HepG2 (cell line): ENCODE data around the gene ADGRB3. TPM values are rescaled to one million over a fixed set of nuclear protein-coding genes. Genes with fewer than 3 reads are reported as not detected.
A peak's percentile ranks its signal among the peaks of the same experiment; 100 is the strongest.

Source experiments
- CBX1 ChIP-seq: IDR thresholded peaks from one replicate; pipeline ENCODE4 v1.6.1; 2016; ENCODE audit warnings: antibody characterized with exemption, low read depth
- CBX2 ChIP-seq, 2 experiments: fragments of 200-600 bp in 1 of 2; sonication (generic); formaldehyde crosslinking in 1 of 2; IDR thresholded peaks; 2 replicates each; pipeline versions ENCODE4 v1.7.0 to v1.8.1; 2018 to 2022; ENCODE audit warnings: low read depth in 2 of 2, low read length in 1 of 2, mild to moderate bottlenecking in 1 of 2, missing genetic modification reagents in 1 of 2
- HNRNPH1 ChIP-seq: fragments of 200-400 bp; formaldehyde crosslinking; optimal IDR thresholded peaks from 2 replicates; pipeline ENCODE3; 2017; ENCODE audit warnings: mild to moderate bottlenecking, low read depth, low read length
- MAZ ChIP-seq, 2 experiments: sonication (generic) in 1 of 2; formaldehyde crosslinking in 1 of 2; IDR thresholded peaks; 2 replicates each; pipeline versions ENCODE4 v1.5.0 to v1.6.1; 2012 to 2020; ENCODE audit warnings: low read depth in 2 of 2, mild to moderate bottlenecking in 2 of 2, borderline replicate concordance in 1 of 2, improper control_type of control experiment in 1 of 2, low read length in 1 of 2, missing genetic modification reagents in 1 of 2, moderate library complexity in 1 of 2
- NFYC ChIP-seq: IDR thresholded peaks from 2 replicates; pipeline ENCODE4 v1.6.1; 2016; ENCODE audit warnings: missing genetic modification reagents, missing compliant biosample characterization
- POLR2A ChIP-seq, 2 experiments: IDR thresholded peaks; 2 replicates each; pipeline ENCODE4 v1.6.1; 2011; ENCODE audit warnings: low read depth in 2 of 2, low read length in 2 of 2, mild to moderate bottlenecking in 1 of 2, moderate library complexity in 1 of 2; ENCODE audit not compliant: insufficient read depth in 1 of 2
- SALL1 ChIP-seq: sonication (generic); formaldehyde crosslinking; IDR thresholded peaks from 2 replicates; pipeline ENCODE4 v1.8.0; 2022; ENCODE audit warnings: mild to moderate bottlenecking, missing genetic modification reagents
- SALL2 ChIP-seq: sonication (generic); formaldehyde crosslinking; IDR thresholded peaks from 2 replicates; pipeline ENCODE4 v1.8.1; 2023; ENCODE audit warnings: mild to moderate bottlenecking, missing genetic modification reagents, inconsistent platforms
- ZFP90 ChIP-seq: sonication (generic); formaldehyde crosslinking; IDR thresholded peaks from 2 replicates; pipeline ENCODE4 v1.8.0; 2022; ENCODE audit warnings: missing genetic modification reagents, mild to moderate bottlenecking, inconsistent platforms, borderline replicate concordance
- ZNF101 ChIP-seq: sonication (generic); formaldehyde crosslinking; IDR thresholded peaks from 2 replicates; pipeline ENCODE4 v1.4.0; 2020; ENCODE audit warnings: mild to moderate bottlenecking, low read depth, missing genetic modification reagents, borderline replicate concordance
- ZNF343 ChIP-seq: sonication (generic); formaldehyde crosslinking; IDR thresholded peaks from 2 replicates; pipeline ENCODE4 v1.4.0; 2020; ENCODE audit warnings: mild to moderate bottlenecking, missing genetic modification reagents
- ZNF550 ChIP-seq: sonication (generic); formaldehyde crosslinking; IDR thresholded peaks from 2 replicates; pipeline ENCODE4 v1.4.0; 2020; ENCODE audit warnings: mild to moderate bottlenecking, missing genetic modification reagents, borderline replicate concordance
- ZNF784 ChIP-seq: sonication (generic); formaldehyde crosslinking; IDR thresholded peaks from 2 replicates; pipeline ENCODE4 v1.5.1; 2020; ENCODE audit warnings: missing genetic modification reagents, mild to moderate bottlenecking, borderline replicate concordance
- polyA plus RNA-seq, 8 experiments: library from polyadenylated mRNA; depleted of rRNA in 3 of 8; stranded (reverse) in 7 of 8; unstranded in 1 of 8; fragments of >200 nt; fragmentation: Illumina TruSeq in 4 of 8; extraction: Trizol in 4 of 8; gene quantifications; 2 replicates each; pipeline versions ENCODE4 v1.2.1 to v1.2.3, GENCODE V29; 2011 to 2016; ENCODE audit warnings: low read depth in 4 of 8, missing spikeins in 1 of 8, mixed read lengths in 1 of 8; ENCODE audit not compliant: insufficient read depth in 1 of 8
- total RNA-seq, 5 experiments: library from RNA; depleted of rRNA; stranded (reverse); fragments of >200 nt; fragmentation: Illumina TruSeq; extraction: Trizol; gene quantifications; 2 replicates each; pipeline ENCODE4 v1.2.3, GENCODE V29; 2016; ENCODE audit warnings: low read depth in 1 of 5
- TF ChIP-seq, protein P1 (sequence below): sonication (generic); formaldehyde crosslinking; IDR thresholded peaks from 2 replicates; pipeline ENCODE4 v1.5.1; 2020; ENCODE audit warnings: missing genetic modification reagents, mild to moderate bottlenecking, borderline replicate concordance
- TF ChIP-seq, protein P2 (sequence below): IDR thresholded peaks from 2 replicates; pipeline ENCODE4 v1.6.1; 2016; ENCODE audit warnings: low read depth, missing genetic modification reagents, missing compliant biosample characterization
- TF ChIP-seq, protein P3 (sequence below): sonication (generic); formaldehyde crosslinking; IDR thresholded peaks from 2 replicates; pipeline ENCODE4 v1.8.1; 2022; ENCODE audit warnings: low read depth, mild to moderate bottlenecking, missing genetic modification reagents
- TF ChIP-seq, protein P4 (sequence below): sonication (generic); formaldehyde crosslinking; IDR thresholded peaks from 2 replicates; pipeline ENCODE4 v1.5.1; 2020; ENCODE audit warnings: mild to moderate bottlenecking, missing genetic modification reagents, moderate library complexity

ADGRB3 gene
- total and polyA plus RNA-seq, 2 of the 13 experiments (the other 11 are each of a cell fraction or from before 2014, with no cell fraction given): not detected

DNA sequence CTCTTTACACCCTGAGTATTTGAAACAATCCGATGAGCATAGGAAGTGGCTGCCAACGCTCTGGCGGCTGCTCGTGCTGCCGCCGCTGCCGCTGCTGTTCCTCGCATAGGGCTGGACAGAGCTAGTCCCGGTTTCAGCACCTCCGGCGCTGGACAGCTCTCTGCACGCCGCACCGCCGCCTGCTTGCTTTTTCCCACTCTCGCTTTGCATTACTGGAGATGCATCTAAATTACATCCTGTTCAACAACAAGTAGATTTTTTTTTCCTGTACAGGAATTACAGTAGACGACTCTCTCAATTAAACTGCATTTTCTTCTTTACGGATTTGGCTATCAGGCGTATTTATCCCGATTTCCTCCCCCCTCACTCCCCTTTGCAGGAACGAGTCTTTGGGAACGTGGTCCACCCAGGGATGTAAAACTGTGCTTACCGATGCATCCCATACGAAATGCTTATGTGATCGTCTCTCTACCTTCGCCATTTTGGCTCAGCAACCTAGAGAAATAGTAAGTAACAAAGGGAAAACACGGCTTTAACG lies 597.9 kb downstream of the ADGRB3 start (continued):
- TF ChIP-seq SALL2 (CRISPR knock-in tag) (peak; percentile 97), ZFP90 (CRISPR knock-in tag) (peak; percentile 96), ZNF550 (CRISPR knock-in tag) (no peak), CBX2 (IDR thresholded peaks at IDR 0.05; ENCODE audit: low read depth, low read length) (no peak), CBX2 (CRISPR knock-in tag; IDR thresholded peaks at IDR 0.05; ENCODE audit: low read depth) (no peak), MAZ (IDR thresholded peaks at IDR 0.05; ENCODE audit: borderline replicate concordance, low read depth, low read length) (no peak), MAZ (CRISPR knock-in tag; IDR thresholded peaks at IDR 0.05; ENCODE audit: low read depth) (peak; percentile 85), SALL1 (CRISPR knock-in tag) (peak; percentile 98), NFYC (CRISPR knock-in tag) (peak; percentile 50; the same call in 1 of the 2 replicates), POLR2A (IDR thresholded peaks at IDR 0.05; ENCODE audit: insufficient read depth in 1 of 2, low read depth in 2 of 2, low read length in 2 of 2) (no peak), ZNF101 (CRISPR knock-in tag) (0 out of 2 replicates have a peak, but pooled peaks have one; percentile 88), ZNF343 (0 out of 2 replicates have a peak, but pooled peaks have one; percentile 81), CBX1 (no peak), ZNF784 (CRISPR knock-in tag) (peak; percentile 89; the same call in 1 of the 2 replicates), HNRNPH1 (no peak)
- TF ChIP-seq, protein P1, sequence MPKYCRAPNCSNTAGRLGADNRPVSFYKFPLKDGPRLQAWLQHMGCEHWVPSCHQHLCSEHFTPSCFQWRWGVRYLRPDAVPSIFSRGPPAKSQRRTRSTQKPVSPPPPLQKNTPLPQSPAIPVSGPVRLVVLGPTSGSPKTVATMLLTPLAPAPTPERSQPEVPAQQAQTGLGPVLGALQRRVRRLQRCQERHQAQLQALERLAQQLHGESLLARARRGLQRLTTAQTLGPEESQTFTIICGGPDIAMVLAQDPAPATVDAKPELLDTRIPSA: no peak
- TF ChIP-seq, protein P2, sequence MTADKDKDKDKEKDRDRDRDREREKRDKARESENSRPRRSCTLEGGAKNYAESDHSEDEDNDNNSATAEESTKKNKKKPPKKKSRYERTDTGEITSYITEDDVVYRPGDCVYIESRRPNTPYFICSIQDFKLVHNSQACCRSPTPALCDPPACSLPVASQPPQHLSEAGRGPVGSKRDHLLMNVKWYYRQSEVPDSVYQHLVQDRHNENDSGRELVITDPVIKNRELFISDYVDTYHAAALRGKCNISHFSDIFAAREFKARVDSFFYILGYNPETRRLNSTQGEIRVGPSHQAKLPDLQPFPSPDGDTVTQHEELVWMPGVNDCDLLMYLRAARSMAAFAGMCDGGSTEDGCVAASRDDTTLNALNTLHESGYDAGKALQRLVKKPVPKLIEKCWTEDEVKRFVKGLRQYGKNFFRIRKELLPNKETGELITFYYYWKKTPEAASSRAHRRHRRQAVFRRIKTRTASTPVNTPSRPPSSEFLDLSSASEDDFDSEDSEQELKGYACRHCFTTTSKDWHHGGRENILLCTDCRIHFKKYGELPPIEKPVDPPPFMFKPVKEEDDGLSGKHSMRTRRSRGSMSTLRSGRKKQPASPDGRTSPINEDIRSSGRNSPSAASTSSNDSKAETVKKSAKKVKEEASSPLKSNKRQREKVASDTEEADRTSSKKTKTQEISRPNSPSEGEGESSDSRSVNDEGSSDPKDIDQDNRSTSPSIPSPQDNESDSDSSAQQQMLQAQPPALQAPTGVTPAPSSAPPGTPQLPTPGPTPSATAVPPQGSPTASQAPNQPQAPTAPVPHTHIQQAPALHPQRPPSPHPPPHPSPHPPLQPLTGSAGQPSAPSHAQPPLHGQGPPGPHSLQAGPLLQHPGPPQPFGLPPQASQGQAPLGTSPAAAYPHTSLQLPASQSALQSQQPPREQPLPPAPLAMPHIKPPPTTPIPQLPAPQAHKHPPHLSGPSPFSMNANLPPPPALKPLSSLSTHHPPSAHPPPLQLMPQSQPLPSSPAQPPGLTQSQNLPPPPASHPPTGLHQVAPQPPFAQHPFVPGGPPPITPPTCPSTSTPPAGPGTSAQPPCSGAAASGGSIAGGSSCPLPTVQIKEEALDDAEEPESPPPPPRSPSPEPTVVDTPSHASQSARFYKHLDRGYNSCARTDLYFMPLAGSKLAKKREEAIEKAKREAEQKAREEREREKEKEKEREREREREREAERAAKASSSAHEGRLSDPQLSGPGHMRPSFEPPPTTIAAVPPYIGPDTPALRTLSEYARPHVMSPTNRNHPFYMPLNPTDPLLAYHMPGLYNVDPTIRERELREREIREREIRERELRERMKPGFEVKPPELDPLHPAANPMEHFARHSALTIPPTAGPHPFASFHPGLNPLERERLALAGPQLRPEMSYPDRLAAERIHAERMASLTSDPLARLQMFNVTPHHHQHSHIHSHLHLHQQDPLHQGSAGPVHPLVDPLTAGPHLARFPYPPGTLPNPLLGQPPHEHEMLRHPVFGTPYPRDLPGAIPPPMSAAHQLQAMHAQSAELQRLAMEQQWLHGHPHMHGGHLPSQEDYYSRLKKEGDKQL (CRISPR knock-in tag): peak; percentile 74
- TF ChIP-seq, protein P3, sequence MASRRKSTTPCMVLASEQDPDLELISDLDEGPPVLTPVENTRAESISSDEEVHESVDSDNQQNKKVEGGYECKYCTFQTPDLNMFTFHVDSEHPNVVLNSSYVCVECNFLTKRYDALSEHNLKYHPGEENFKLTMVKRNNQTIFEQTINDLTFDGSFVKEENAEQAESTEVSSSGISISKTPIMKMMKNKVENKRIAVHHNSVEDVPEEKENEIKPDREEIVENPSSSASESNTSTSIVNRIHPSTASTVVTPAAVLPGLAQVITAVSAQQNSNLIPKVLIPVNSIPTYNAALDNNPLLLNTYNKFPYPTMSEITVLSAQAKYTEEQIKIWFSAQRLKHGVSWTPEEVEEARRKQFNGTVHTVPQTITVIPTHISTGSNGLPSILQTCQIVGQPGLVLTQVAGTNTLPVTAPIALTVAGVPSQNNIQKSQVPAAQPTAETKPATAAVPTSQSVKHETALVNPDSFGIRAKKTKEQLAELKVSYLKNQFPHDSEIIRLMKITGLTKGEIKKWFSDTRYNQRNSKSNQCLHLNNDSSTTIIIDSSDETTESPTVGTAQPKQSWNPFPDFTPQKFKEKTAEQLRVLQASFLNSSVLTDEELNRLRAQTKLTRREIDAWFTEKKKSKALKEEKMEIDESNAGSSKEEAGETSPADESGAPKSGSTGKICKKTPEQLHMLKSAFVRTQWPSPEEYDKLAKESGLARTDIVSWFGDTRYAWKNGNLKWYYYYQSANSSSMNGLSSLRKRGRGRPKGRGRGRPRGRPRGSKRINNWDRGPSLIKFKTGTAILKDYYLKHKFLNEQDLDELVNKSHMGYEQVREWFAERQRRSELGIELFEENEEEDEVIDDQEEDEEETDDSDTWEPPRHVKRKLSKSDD (CRISPR knock-in tag): peak; percentile 95
- TF ChIP-seq, protein P4, sequence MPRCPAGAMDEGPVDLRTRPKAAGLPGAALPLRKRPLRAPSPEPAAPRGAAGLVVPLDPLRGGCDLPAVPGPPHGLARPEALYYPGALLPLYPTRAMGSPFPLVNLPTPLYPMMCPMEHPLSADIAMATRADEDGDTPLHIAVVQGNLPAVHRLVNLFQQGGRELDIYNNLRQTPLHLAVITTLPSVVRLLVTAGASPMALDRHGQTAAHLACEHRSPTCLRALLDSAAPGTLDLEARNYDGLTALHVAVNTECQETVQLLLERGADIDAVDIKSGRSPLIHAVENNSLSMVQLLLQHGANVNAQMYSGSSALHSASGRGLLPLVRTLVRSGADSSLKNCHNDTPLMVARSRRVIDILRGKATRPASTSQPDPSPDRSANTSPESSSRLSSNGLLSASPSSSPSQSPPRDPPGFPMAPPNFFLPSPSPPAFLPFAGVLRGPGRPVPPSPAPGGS (CRISPR knock-in tag): peak; percentile 95
